ENCODE data around the gene EXOC6B. TPM values are rescaled to one million over a fixed set of nuclear protein-coding genes. Genes with fewer than 3 reads are reported as not detected.

Gene EXOC6B
- polyA plus RNA-seq, 2 of the 4 experiments (the other 2 are of a cell fraction): 15.5 to 24.7 TPM

GRCh38 chr2:72129681-72130340 is 696.0 kb downstream of the EXOC6B start:
- WGBS (ENCODE audit: missing lambda C conversion rate): 83% methylated on average over 9 of the region's 9 CpGs
- no peak for FAIRE-seq
- TF ChIP-seq MAFK (IDR thresholded peaks at IDR 0.05; ENCODE audit: partially characterized antibody) (no peak), FOSL2 (IDR thresholded peaks at IDR 0.05) (no peak), FOSL2 (CRISPR knock-in tag; IDR thresholded peaks at IDR 0.05) (no peak), JUNB (IDR thresholded peaks at IDR 0.05) (no peak), RAD21 (conservative IDR thresholded peaks at IDR 0.05 in 1 of 2, IDR thresholded peaks at IDR 0.05 in 1 of 2) (no peak), KDM1A (IDR thresholded peaks at IDR 0.05; ENCODE audit: low read depth) (no peak), HES2 (IDR thresholded peaks at IDR 0.05) (no peak), NFE2L2 (conservative IDR thresholded peaks at IDR 0.05; ENCODE audit: low read length) (no peak), EHF (CRISPR knock-in tag; IDR thresholded peaks at IDR 0.05) (no peak), EP300 (IDR thresholded peaks at IDR 0.05) (no peak), HOXA7 (CRISPR knock-in tag; IDR thresholded peaks at IDR 0.05) (no peak), HOXB5 (CRISPR knock-in tag; IDR thresholded peaks at IDR 0.05) (no peak)
- TF ChIP-seq, protein P1, sequence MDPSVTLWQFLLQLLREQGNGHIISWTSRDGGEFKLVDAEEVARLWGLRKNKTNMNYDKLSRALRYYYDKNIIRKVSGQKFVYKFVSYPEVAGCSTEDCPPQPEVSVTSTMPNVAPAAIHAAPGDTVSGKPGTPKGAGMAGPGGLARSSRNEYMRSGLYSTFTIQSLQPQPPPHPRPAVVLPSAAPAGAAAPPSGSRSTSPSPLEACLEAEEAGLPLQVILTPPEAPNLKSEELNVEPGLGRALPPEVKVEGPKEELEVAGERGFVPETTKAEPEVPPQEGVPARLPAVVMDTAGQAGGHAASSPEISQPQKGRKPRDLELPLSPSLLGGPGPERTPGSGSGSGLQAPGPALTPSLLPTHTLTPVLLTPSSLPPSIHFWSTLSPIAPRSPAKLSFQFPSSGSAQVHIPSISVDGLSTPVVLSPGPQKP (IDR thresholded peaks at IDR 0.05; ENCODE audit: low read depth, low read length): no peak
- H3K4me2 ChIP-seq: no peak overlapping the region
- ATAC-seq: no peak
- ChIA-PET CTCF (interaction anchor here (0.9 to 2.5 kb wide), 4 partner anchors 11 to 206 kb away, joined by 3 to 8 read pairs (median 3); no protein-coding TSS in a partner anchor), POLR2A (no interaction called here)
- no peaks in the 10 kb centered on the region for H3K9me3 ChIP-seq
- no peaks in the 10 kb centered on the region for H3K4me1 ChIP-seq
- DNase-seq (ENCODE audit: low read depth in 1 of 2, low spot score in 1 of 2): no peak
- no peak overlapping the region for H3K4me3 ChIP-seq
- H3K27ac ChIP-seq: no peak overlapping the region

DNA sequence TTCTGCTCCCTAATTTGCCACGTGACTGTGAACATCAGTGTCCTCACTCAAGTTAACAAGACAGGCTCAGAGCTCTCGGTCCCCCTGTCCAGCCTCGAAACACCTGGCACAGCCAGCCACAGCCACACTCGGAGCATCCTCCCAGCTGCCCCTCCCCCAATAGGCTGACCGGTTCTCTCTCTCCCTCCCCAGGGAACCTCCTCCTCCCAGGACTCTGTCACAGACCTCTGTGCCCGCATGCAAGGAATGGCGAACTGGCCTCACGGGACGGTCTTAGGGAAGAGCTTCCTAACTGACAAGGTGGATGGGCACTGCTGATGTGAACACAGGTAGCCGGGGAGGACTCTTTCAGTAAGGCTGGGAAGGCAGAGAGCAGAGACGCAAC is 697.0 kb downstream of the EXOC6B start:
- FAIRE-seq (no peak), ATAC-seq (no peak), DNase-seq (ENCODE audit: low read depth in 1 of 2, low spot score in 1 of 2) (no peak)
- ChIA-PET CTCF (interaction anchor here (0.6 to 3.5 kb wide), 3 partner anchors 12 to 788 kb away, joined by 3 to 18 read pairs (median 8); no protein-coding TSS in a partner anchor), POLR2A (no interaction called here)
- Histone ChIP-seq H3K9me3 (no peaks in the 10 kb centered on the region), H3K4me1 (no peaks in the 10 kb centered on the region), H3K27ac (no peak overlapping the region), H3K4me3 (no peak overlapping the region), H3K4me2 (no peak overlapping the region)
- 74% methylated on average over 11 of the region's 11 CpGs for WGBS (ENCODE audit: missing lambda C conversion rate)
- TF ChIP-seq ATOH8 (CRISPR knock-in tag; IDR thresholded peaks at IDR 0.05; ENCODE audit: low read depth) (no peak), GATA3 (IDR thresholded peaks at IDR 0.05; ENCODE audit: borderline replicate concordance) (no peak), EHF (CRISPR knock-in tag; IDR thresholded peaks at IDR 0.05) (no peak), TP53 (CRISPR knock-in tag; IDR thresholded peaks at IDR 0.05) (no peak), JUN (IDR thresholded peaks at IDR 0.05) (no peak), NPAS2 (CRISPR knock-in tag; IDR thresholded peaks at IDR 0.05; ENCODE audit: borderline replicate concordance) (no peak), MAZ (IDR thresholded peaks at IDR 0.05; ENCODE audit: borderline replicate concordance, low read depth, low read length) (no peak), ZFP36 (IDR thresholded peaks at IDR 0.05; ENCODE audit: borderline replicate concordance, partially characterized antibody) (no peak), POLR2AphosphoS2 (conservative IDR thresholded peaks at IDR 0.05; ENCODE audit: low read length) (no peak)
- TF ChIP-seq, protein P2, sequence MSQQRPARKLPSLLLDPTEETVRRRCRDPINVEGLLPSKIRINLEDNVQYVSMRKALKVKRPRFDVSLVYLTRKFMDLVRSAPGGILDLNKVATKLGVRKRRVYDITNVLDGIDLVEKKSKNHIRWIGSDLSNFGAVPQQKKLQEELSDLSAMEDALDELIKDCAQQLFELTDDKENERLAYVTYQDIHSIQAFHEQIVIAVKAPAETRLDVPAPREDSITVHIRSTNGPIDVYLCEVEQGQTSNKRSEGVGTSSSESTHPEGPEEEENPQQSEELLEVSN (IDR thresholded peaks at IDR 0.05; ENCODE audit: borderline replicate concordance, low read depth): no peak
- TF ChIP-seq, protein P3, sequence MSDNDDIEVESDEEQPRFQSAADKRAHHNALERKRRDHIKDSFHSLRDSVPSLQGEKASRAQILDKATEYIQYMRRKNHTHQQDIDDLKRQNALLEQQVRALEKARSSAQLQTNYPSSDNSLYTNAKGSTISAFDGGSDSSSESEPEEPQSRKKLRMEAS (IDR thresholded peaks at IDR 0.05): no peak
